SKM-1 (cell line): Measurements from ENCODE around the gene AKNA.

ENCODE experiments used
- DNase-seq: peaks from one replicate; lab custom pipeline; 2025; ENCODE audit not compliant: unreplicated experiment; lab: John Stamatoyannopoulos, UW

Gene AKNA

DNA sequence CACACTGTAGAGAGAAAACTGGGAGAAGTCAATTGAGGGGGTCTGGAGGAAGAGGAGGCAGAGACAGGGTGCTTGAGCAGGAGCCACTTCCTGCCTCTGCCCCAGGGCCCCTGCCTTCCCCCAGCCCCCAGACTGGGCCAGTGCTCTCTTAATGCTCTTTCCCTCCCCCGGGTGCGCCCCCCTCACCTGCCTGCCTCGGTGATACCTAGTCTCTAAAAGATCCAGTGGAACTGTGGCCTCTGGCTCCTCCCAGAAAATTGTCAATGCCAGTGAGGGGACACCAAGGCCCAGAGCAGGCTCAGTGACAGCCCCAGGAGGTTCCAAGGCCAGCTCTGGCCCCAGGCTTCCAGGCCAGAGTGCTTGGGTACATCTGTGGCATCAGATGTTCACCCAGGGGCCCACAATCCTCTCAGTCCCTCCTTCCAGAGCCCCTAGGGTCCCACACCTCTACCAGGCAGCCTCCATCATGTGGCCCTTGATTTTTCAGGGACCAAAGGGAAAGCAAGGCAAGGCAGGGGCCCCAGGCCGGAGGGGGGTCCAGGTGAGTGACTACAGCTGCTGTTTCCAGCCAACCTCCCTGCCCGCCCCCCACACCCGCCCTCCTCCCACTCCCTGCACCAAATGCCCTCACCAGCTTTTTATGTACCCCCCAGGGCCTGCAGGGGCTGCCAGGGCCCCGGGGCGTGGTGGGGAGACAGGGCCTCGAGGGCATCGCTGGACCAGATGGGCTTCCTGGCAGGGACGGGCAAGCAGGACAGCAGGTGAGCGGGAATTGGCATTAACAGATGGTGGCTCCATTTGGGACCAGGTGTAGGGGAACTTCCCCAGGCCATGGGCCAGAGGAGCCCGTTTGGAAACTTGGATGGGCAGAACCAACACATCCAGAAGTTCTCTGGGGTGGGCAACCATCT, 98.0 kb downstream of the AKNA start:
- no peak for DNase-seq

DNA sequence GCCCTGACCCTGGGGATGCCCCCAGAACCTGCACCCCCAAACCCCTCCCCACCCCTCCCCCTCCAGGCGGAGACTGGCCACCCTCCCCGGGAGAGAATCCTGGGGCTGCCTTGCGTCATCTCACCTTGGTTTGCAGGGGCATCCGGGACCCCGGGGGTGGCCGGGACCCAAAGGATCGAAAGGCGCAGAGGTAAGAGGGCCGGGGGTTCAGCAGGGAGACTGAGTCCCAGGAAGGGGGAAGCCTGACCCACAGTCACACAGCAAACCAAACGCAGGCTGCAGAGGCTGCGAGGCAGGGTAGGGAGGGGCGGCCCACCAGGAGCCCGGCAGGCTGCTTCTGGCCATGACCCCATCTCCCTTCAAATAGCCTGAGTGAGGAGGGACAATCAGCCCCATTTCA, 98.7 kb downstream of the AKNA start:
- no peak for DNase-seq

DNA sequence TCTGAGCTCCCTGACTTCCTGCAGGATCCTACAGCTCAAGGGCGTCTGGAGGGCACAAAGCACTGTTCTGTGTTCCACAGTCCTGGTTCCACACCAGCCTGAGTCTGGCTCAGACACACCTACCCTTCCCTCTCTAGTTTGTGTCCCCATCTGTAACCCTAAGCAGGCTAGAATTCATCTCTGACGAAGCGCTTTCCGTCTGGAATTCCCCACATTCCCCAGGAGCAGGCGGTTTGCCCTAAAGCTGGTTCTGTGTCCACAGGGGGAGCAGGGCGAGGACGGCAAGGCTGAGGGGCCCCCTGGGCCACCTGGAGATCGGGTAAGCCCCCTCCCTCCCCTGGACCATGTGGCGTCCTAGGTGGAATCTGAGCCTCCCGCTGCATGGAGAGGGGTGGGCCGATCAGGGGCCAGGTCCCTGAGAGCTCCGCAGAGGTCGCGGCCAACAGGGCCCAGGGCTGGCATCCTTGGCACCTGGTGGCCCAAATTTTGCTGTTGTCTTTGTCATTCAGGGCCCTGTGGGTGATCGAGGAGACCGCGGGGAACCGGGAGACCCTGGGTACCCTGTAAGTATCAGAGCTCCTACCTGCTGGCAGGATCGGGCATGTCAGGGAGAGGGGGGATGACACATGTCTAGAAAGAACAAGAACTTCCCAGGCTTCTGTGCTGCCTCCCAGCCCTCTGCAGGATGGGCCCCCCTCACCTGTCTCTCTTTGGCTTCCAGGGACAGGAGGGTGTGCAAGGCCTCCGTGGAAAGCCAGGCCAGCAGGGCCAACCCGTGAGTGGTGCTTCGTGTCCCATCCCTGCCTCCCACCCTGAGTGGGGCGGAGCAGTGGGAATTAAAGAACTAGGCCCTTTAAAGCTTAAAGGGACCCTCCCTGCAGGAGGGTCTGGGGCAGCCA, 99.3 kb downstream of the AKNA start:
- DNase-seq: no peak

DNA sequence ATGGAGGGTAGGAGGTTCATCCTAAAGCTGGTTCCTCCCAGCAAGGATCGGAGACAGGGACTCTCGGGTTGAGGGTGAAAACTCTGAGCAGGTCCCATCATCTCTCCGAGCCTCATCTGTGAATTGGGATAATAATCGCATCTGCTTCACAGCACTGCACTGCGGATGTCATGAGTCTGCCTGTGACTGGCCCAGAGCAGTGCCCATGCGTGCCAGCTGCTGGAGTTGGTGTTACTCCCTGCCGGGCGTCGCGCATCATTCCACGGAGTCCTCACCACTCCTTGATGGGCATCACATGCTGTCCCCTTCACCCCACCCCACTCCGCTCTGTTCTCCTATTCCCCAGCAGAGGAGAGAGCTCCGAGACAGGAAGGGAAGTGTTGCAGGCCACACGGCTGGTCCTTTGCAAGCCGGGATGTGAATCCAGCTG, 100.0 kb downstream of the AKNA start:
- no peak for DNase-seq

DNA sequence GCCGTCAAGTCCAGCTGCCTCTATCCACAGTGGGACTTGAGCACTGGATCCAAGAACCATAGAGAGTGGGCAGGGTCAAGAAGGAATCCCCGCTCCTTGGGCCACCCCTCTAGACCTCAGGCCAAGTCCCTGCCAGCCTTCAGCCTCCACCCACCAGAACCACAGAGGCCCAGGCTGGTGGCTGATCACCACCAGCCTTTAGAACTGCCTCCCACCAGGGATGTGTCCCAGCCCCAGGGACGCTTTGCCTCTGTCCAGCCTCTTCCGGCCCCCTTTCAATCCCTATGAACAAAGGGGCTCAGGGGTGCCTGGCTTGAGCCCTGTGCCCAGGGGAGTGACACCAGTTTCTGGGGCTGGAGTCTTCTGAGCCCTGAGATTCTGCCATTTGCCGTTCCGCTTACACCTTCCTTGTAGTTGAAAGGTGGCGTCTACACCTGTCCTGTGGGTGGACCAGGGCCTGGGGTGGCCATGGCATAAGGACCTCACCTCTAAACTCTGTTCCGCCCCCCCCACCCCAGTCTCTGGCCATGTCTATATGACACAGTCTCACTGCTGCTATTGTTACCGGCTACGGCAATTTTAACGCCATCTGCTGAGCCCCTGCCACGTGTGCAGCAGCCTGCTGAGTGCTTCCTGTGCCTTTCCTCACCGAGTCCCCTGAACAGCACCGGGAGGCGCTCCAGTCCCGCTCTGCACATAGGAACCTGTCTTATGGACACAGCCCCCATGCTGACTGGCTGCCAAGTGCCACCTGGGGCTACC, 100.6 kb downstream of the AKNA start:
- DNase-seq: no peak

DNA sequence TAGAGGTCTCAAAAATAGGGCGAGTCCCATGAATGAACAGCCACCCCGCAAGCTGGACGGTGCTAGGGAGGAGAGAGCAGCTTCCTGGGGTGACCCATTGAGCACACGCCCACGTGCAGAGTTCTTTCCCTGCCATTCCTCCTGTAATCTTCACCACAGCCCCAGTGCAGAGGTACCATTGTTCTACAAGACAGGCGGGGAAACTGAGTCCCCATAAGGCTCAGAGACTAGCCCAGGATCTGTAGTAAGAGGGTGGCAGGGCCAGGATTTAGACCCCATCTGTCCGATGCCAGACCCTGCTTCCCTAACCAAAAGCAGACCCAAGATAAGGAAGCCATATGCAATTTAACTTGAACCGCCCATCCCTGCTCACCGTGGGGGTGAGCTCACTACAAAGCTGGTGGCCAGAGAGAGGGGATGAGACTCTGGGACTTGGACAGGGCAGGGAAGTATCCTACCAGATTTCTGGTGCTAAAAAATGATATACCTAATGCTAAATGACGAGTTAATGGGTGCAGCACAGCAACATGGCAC, 101.6 kb downstream of the AKNA start:
- DNase-seq: no peak

DNA sequence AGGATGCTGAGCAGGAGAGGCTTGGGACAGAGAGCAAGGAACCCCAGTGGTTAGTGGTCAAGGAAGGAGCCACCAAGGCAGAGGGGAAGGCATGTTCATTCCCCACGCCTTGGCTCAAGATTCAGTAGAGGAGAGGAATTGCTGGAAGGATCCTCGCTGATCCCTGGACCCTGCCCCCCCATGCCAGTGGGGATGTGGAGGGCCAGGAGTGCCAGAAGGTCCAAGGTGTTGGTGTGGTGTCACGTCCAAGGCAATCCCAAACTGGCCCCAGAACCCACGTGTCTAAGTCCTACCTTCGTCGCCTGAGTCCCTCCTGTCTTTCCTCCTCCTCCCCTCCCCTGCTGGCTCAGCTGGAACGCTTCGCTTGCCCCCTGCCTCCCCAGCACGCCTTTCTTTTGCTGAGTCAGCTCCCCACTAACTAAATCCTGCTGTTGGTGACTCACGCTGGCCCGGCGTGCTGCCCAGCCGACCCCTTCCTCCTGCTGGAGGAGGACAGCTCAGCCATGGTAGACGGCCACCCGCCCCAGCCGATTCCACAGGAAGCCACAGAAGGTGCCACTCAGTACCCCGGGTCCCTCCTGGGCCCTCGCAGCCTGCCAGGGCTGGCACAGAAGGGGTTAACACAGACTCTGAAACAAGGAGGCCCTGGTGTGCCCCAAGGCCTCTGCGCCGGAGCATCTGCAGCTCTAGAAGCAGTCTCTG, 102.5 kb downstream of the AKNA start:
- DNase-seq: no peak

DNA sequence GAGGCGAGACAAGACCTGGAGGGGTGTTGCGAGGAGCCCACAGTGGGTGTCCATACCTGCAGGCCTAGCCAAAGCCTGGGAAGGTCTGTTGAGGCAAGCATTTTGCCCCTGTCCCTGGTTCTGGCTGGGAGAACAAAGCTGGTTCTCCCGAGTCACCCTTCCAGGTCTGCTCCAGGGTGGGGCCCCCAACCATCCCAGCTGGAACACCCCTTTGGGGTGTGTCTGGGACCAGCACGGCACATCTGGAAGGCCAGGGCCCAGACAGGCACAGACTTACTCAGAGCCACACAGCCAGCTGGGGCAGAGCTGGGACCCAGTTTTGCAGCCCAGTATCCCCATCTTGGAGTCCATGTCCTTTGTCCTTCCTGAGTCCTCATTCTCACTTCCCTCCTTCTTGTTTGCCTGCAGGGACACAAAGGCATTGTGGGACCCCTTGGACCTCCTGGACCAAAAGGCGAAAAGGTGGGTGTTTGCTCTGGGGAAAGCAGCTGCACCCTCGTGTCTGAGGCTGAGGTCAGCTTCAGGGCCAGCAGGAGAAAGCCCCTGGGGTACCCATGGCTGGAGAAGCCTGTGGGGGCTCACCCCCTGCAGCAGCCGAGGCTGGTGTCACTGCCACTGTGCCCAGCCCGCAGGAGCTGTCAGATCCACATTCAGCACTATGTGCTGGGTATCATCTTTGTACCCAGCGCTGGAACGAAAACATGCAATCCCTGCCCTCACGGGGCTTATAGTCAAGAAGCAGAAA, 103.3 kb downstream of the AKNA start:
- no peak for DNase-seq
